Keratinocyte (primary cell): ENCODE data around the gene SNX8. TPM values are rescaled to one million over a fixed set of nuclear protein-coding genes. Genes with fewer than 3 reads are reported as not detected.

ENCODE experiments used
- DNase-seq: peaks from one replicate; pipeline ENCODE4 v3.0.0-alpha.2; 2011; ENCODE audit warnings: low read depth, missing footprints, low spot score
- FAIRE-seq: peaks from 2 replicates; lab custom pipeline; 2011; peaks lifted over from hg19 to GRCh38; lab: Jason Lieb, UNC
- H2AFZ ChIP-seq: 2 replicates; pipeline ENCODE4 v1.6.0; 2012; ENCODE audit warnings: low read length, control low read depth, inconsistent platforms; ENCODE audit not compliant: control insufficient read depth
- H3K27ac ChIP-seq: 2 replicates; pipeline ENCODE4 v1.5.1; 2011; ENCODE audit warnings: low read length; ENCODE audit not compliant: control insufficient read depth, insufficient read depth
- H3K27me3 ChIP-seq: 3 replicates; pipeline ENCODE4 v1.6.0; 2011; ENCODE audit warnings: low read length; ENCODE audit not compliant: control insufficient read depth, insufficient read depth; ENCODE audit errors: extremely low read depth
- H3K36me3 ChIP-seq, 2 experiments: 2 replicates in 1 of 2; 3 replicates in 1 of 2; pipeline ENCODE4 v1.5.1; 2011; ENCODE audit warnings: low read length in 2 of 2, mild to moderate bottlenecking in 1 of 2; ENCODE audit not compliant: control insufficient read depth in 2 of 2, insufficient read depth in 2 of 2; ENCODE audit errors: extremely low read depth in 1 of 2
- H3K4me1 ChIP-seq: 3 replicates; pipeline ENCODE4 v1.5.1; 2011; ENCODE audit warnings: low read length; ENCODE audit not compliant: control insufficient read depth, insufficient read depth; ENCODE audit errors: extremely low read depth
- H3K4me2 ChIP-seq: 3 replicates; pipeline ENCODE4 v1.6.0; 2011; ENCODE audit warnings: low read depth, low read length; ENCODE audit not compliant: control insufficient read depth, insufficient read depth; ENCODE audit errors: extremely low read depth
- H3K4me3 ChIP-seq, 3 experiments: fragments of 200-600 bp in 1 of 3; sonication (generic) in 1 of 3; 2 replicates in 2 of 3; 3 replicates in 1 of 3; pipeline ENCODE4 v1.5.1; 2011 to 2016; ENCODE audit warnings: low read length in 3 of 3, mild to moderate bottlenecking in 3 of 3, control low read depth in 2 of 3, inconsistent platforms in 1 of 3, low read depth in 1 of 3, mixed read lengths in 1 of 3, mixed run types in 1 of 3, moderate library complexity in 1 of 3; ENCODE audit not compliant: control insufficient read depth in 2 of 3, insufficient read depth in 2 of 3; ENCODE audit errors: extremely low read depth in 1 of 3
- H3K79me2 ChIP-seq: 2 replicates; pipeline ENCODE4 v1.6.0; 2012; ENCODE audit warnings: low read length; ENCODE audit not compliant: control insufficient read depth, insufficient read depth
- H3K9ac ChIP-seq: 3 replicates; pipeline ENCODE4 v1.6.0; 2011; ENCODE audit warnings: low read length; ENCODE audit not compliant: control insufficient read depth, insufficient read depth; ENCODE audit errors: extremely low read depth
- H3K9me1 ChIP-seq: 3 replicates; pipeline ENCODE4 v1.6.0; 2011; ENCODE audit warnings: low read length; ENCODE audit not compliant: control insufficient read depth, insufficient read depth; ENCODE audit errors: extremely low read depth
- H3K9me3 ChIP-seq: 2 replicates; pipeline ENCODE4 v1.5.1; 2012; ENCODE audit warnings: low read depth, low read length; ENCODE audit not compliant: control insufficient read depth
- H4K20me1 ChIP-seq: 3 replicates; pipeline ENCODE4 v1.6.0; 2011; ENCODE audit warnings: low read length; ENCODE audit not compliant: control insufficient read depth, insufficient read depth; ENCODE audit errors: extremely low read depth
- CTCF ChIP-seq, 3 experiments: IDR thresholded peaks in 1 of 3; conservative IDR thresholded peaks in 1 of 3; optimal IDR thresholded peaks in 1 of 3; 2 replicates in 2 of 3; 3 replicates in 1 of 3; pipeline versions ENCODE3 to v1.5.1; 2011; ENCODE audit warnings: low read length in 3 of 3, mild to moderate bottlenecking in 3 of 3, moderate library complexity in 2 of 3, control low read depth in 1 of 3, inconsistent platforms in 1 of 3; ENCODE audit not compliant: insufficient read depth in 2 of 3; ENCODE audit errors: extremely low read depth in 1 of 3
- EZH2 ChIP-seq: IDR thresholded peaks from one replicate; pipeline ENCODE4 v1.6.1; 2012; ENCODE audit warnings: inconsistent platforms, mild to moderate bottlenecking, low read length, moderate library complexity
- dilution Hi-C: fragments of 300-500 bp; cut with MboI; formaldehyde crosslinking; loops from one replicate; pipeline ENCODE4 v1.7.0; 2020; ENCODE audit warnings: low sequenced_read_pairs; ENCODE audit not compliant: extremely low pct_ligation_motif_present
- polyA plus RNA-seq, 5 experiments: library from polyadenylated mRNA; depleted of rRNA in 3 of 5; stranded (reverse) in 3 of 5; stranded (forward) in 1 of 5; unstranded in 1 of 5; fragments of >200 nt; gene quantifications; 1 replicate in 1 of 5; 2 replicates in 3 of 5; 3 replicates in 1 of 5; pipeline versions ENCODE4 v1.2.1 to v1.2.3, GENCODE V29; 2011 to 2012; ENCODE audit warnings: missing spikeins in 2 of 5, low read depth in 1 of 5, low replicate concordance in 1 of 5

SNX8 gene
- polyA plus RNA-seq, 1 donor (not counting 4 experiments of a cell fraction or from before 2014, with no cell fraction given) = 24.2 TPM

GRCh38 chr7:2295936-2296620 is 18.2 kb downstream of the SNX8 start:
- no peaks in the 10 kb centered on the region for H3K36me3 ChIP-seq
- FAIRE-seq = no peak
- H3K27me3 ChIP-seq = no peaks in the 10 kb centered on the region
- no peaks in the 10 kb centered on the region for H3K4me1 ChIP-seq
- H2AFZ ChIP-seq = no peak overlapping the region
- no peak overlapping the region for H3K9ac ChIP-seq
- no peaks in the 10 kb centered on the region for H4K20me1 ChIP-seq
- TF ChIP-seq EZH2 (no peak), CTCF (optimal IDR thresholded peaks at IDR 0.05 in 1 of 3, IDR thresholded peaks at IDR 0.05 in 1 of 3, conservative IDR thresholded peaks at IDR 0.05 in 1 of 3; ENCODE audit: extremely low read depth in 1 of 3, insufficient read depth in 2 of 3, low read length in 3 of 3) (no peak)
- no peak overlapping the region for H3K27ac ChIP-seq
- no peaks in the 10 kb centered on the region for H3K9me1 ChIP-seq
- no peaks in the 10 kb centered on the region for H3K79me2 ChIP-seq
- DNase-seq = no peak
- no peak overlapping the region for H3K4me3 ChIP-seq
- H3K9me3 ChIP-seq = no peaks in the 10 kb centered on the region
- dilution Hi-C loops = no loop called here
- no peak overlapping the region for H3K4me2 ChIP-seq

GRCh38 chr7:2290877-2291276 is 23.4 kb downstream of the SNX8 start:
- Histone ChIP-seq H3K79me2 (no peaks in the 10 kb centered on the region), H4K20me1 (no peaks in the 10 kb centered on the region), H3K27me3 (no peaks in the 10 kb centered on the region), H3K4me3 (no peak overlapping the region), H2AFZ (no peak overlapping the region), H3K27ac (no peak overlapping the region), H3K4me1 (no peaks in the 10 kb centered on the region), H3K9me3 (no peaks in the 10 kb centered on the region), H3K9ac (no peak overlapping the region), H3K9me1 (no peaks in the 10 kb centered on the region), H3K36me3 (no peaks in the 10 kb centered on the region), H3K4me2 (no peak overlapping the region)
- FAIRE-seq (no peak), DNase-seq (no peak)
- TF ChIP-seq CTCF (optimal IDR thresholded peaks at IDR 0.05 in 1 of 3, IDR thresholded peaks at IDR 0.05 in 1 of 3, conservative IDR thresholded peaks at IDR 0.05 in 1 of 3; ENCODE audit: extremely low read depth in 1 of 3, insufficient read depth in 2 of 3, low read length in 3 of 3) (no peak), EZH2 (no peak)
- dilution Hi-C loops = no loop called here
